GM12875 (cell line): ENCODE measurements around the gene PCYOX1L.

Experiments used
- H3K4me3 ChIP-seq: one replicate; pipeline ENCODE4 v1.5.1; 2011; ENCODE audit warnings: low read depth, low read length, control low read depth
- CTCF ChIP-seq: IDR thresholded peaks from 2 replicates; pipeline ENCODE4 v1.5.1; 2011; ENCODE audit warnings: low read depth, mild to moderate bottlenecking, control low read depth, inconsistent platforms, low read length, moderate library complexity, borderline replicate concordance; ENCODE audit not compliant: insufficient read depth

PCYOX1L gene

GRCh38 chr5:149412783-149413476 lies 55.1 kb downstream of the PCYOX1L start:
- no peak overlapping the region for H3K4me3 ChIP-seq
- no peak for TF ChIP-seq CTCF

GRCh38 chr5:149413477-149414210 lies 55.8 kb downstream of the PCYOX1L start:
- no peak for TF ChIP-seq CTCF
- H3K4me3 ChIP-seq, result no peak overlapping the region

GRCh38 chr5:149414405-149415065 lies 56.7 kb downstream of the PCYOX1L start:
- TF ChIP-seq CTCF, result no peak
- no peak overlapping the region for H3K4me3 ChIP-seq

- TF ChIP-seq CTCF, result no peak
- no peak overlapping the region for H3K4me3 ChIP-seq
Measured at GRCh38 chr5:149415066-149415967, 57.5 kb downstream of the PCYOX1L start.

- TF ChIP-seq CTCF, result no peak
- no peak overlapping the region for H3K4me3 ChIP-seq
Measured at GRCh38 chr5:149416987-149417710, 59.3 kb downstream of the PCYOX1L start.

- TF ChIP-seq CTCF, result no peak
- no peak overlapping the region for H3K4me3 ChIP-seq
Measured at GRCh38 chr5:149417711-149418368, 60.0 kb downstream of the PCYOX1L start.
